GM21526 (cell line): ENCODE measurements around the gene SLC25A34.

ENCODE experiments used
- ATAC-seq: cut with Tn5 transposase; IDR thresholded peaks from one replicate; pipeline ENCODE4 v1.9.1; 2021; ENCODE audit warnings: moderate library complexity; ENCODE audit not compliant: unreplicated experiment, low FRiP score

Gene SLC25A34

GRCh38 chr1:15712168-15712567 is 23.9 kb upstream of the SLC25A34 start:
- no peak for ATAC-seq

DNA sequence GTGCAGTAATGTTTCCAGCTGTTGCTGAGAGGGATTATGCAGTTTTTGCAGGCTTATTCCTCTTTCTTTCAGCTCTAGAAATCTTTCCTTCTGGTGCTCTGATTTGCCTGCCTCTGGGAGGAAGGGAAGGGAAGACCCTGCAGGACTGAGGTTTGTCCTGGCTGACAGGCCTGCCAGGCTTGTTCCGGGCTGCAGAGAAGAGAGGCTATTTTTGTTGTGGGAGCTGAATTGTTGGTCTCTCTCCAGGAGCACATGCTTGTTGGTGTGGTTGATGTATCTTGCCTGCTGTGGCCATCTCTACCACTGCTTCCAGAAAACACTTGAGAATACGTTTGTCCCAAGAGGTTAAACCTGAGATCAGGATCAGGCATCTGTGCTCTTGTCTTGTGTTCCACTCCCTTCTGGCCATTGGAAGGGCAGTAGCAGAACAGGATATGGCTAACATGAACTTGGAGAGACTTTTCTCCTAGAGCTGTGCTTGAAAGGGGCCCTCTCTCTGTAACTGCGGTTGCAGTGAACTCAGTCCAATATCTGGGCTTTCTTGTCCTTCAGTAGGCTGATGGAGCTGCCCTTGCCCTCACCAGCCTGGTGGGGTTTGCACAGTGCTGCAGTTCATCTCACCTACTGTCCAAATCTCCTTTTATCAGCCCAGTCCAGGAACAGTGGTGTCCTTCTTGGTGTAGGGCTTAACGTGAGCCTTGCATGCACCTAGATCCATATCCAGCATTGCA is 21.5 kb upstream of the SLC25A34 start:
- no peak for ATAC-seq

DNA sequence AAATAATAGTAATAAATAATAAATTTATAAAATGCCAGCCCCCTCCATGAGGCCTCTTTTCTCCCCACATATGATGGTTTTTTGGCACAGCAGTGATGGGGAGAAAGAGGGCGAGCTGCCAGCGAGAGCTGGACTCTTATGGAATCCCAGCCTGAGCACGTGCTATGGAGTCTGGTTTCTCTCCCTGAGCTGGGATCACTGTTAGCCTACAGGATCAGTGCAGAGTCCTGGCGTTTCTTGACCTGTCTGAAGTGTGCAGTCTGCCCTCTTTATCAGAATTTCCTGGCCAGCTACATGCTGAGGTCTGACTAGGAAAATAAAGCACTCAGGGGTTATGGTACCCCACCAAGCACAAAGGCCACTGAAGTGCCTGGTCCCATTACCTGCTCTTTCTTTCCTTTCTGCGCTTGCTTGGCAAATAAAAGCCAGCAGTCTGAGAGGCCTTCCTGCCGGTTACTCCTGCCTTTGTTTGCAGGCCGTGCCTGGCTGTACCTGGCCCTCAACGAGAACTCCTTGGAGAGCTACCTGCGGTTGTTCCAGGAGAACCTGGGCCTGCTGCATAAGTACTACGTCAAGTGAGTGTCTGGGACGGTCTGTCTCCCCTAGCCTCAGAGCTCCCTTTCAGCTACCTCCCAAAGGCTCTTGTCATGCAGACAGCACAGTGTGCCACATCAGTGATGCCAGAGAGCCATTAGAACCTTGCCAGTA is 18.5 kb upstream of the SLC25A34 start:
- ATAC-seq = no peak

GRCh38 chr1:15718199-15718601 is 17.9 kb upstream of the SLC25A34 start:
- no peak for ATAC-seq

DNA sequence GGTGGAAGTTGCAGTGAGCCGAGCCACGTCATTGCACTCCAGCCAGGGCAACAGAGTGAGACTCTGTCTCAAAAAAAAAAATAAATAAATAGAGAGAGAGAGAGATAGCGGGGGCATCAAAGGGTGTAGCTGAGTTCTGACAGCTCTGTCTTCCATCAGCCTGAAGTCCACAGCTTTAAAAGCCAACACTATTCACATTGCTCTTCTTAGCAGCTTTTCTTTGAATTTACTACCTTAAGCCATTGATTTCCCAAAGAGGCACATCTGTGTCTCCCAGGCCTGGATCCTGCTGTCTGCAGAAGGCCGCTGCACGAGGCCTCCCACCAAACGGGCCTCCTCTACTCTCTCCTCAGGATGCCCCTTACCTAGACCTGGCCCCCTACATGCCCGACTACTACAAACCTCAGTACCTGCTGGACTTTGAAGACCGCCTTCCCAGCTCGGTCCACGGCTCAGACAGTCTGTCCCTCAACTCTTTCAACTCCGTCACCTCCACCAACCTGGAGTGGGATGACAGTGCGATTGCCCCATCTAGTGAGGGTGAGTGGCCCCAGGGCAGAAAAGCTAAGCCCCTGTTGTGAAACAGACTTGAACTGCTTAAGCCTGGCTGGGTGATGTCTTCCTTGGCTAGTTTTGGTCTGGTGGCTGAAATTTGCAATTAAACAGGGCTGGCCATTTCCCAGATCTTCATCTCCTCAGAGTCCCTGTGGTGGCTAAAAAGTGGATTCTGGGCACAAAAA is 16.5 kb upstream of the SLC25A34 start:
- ATAC-seq = no peak

GRCh38 chr1:15720861-15721260 is 15.2 kb upstream of the SLC25A34 start:
- ATAC-seq = no peak

GRCh38 chr1:15722411-15722810 is 13.6 kb upstream of the SLC25A34 start:
- no peak for ATAC-seq

- no peak for ATAC-seq
Observed at GRCh38 chr1:15722836-15723532, 13.1 kb upstream of the SLC25A34 start.

GRCh38 chr1:15723631-15724246 is 12.3 kb upstream of the SLC25A34 start:
- no peak for ATAC-seq

GRCh38 chr1:15724949-15725880 is 10.8 kb upstream of the SLC25A34 start:
- ATAC-seq = no peak

DNA sequence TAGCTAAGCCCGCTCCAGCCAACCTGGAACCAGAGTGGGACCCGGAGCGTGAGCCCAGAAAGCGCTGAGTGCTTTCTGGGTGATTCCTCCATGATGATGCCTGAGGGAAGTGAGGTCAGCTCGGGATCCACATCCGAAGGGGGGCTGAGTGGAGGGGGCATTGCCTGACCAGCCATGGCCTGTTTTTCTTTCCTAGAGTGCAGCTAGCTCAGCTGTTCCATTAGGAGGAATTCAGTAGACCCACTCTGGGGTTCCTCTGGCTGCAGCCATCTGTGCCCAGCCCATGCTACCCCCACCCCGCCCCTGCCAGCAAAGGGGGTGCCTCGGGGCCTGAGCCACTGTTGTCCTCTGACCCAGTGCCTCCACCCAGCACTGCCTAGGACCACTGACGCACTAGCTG is 9.6 kb upstream of the SLC25A34 start:
- no peak for ATAC-seq

DNA sequence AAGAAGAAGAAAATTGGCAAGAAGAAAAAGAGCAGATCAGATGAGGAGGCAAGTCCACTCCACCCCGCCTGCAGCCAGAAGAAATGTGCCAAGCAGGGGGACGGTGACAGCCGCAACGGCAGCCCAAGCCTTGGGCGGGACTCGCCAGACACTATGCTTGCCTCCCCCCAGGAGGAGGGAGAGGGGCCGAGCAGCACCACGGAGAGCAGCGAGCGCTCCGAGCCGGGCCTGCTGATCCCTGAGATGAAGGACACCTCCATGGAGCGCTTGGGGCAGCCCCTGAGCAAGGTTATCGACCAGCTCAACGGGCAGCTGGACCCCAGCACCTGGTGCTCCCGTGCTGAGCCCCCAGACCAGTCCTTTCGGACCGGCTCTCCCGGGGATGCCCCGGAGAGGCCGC is 9.0 kb upstream of the SLC25A34 start:
- no peak for ATAC-seq

GRCh38 chr1:15727424-15727823 is 8.6 kb upstream of the SLC25A34 start:
- no peak for ATAC-seq

DNA sequence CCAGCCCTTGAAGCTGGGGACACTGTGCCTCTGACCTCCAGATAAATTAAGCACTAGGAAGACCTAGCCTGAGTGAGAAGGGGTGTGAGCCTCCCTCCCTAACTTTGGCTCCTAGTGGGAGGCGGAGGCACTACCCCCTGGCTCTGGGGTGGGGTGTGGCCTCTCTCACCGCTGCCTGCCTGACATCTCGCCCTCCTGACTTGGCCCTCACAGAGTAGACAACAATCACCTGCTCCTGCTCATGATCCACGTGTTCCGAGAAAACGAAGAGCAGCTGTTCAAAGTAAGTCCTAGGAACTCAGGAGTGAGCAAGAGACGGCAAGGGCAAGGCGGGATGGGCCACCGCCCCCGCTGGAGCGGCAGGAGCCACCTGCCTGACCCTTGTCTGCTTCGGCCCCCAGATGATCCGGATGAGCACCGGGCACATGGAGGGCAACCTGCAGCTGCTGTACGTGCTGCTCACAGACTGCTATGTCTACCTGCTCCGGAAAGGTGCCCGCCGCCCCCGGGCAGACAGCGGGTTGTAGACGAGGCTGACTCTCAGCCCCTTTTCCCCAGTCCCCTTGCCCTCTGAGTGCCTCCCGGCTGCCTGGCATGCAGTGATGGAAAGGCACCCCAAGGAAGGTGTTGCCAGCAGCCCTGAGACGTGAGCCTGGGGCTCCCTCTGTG is 8.1 kb upstream of the SLC25A34 start:
- no peak for ATAC-seq

GRCh38 chr1:15728937-15729657 is 7.0 kb upstream of the SLC25A34 start:
- ATAC-seq = no peak

DNA sequence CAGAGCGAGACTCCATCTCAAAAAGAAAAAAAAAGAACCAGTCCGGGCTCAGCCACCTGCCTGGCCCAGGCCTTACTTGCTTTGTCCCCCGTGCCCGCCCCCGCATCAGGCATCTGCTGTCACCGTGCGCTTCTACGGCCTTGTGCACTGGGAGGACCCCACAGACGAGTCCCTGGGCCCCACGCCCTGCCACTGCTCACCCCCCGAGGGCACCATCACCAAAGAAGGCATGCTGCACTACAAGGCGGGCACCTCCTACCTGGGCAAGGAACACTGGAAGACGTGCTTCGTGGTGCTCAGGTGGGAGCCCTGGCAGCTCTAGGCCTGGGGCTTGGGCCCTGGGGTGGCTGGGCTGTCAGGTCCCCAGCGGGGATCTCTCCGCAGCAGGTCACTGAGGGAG is 5.6 kb upstream of the SLC25A34 start:
- ATAC-seq = no peak

DNA sequence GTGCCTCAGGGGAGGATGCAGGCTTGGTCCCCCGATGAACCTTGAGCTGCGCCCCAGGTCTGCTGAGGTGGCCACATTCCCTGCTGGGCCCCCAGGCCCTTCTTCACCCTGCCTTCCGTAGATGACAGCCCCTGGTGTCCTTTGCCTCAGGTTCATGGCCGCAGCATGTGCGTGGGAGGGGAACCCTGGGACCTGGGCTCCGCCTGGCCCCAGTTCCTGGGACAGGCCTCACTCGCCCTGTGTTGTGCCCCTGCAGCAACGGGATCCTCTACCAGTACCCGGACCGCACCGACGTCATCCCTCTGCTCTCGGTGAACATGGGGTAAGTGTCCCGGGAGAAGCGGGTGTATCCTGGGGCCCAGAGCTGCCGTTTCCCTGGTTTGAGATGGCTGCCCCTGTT is 5.1 kb upstream of the SLC25A34 start:
- no peak for ATAC-seq
